Peyer's patch (tissue), 4 donors: ENCODE measurements around the gene UNC13D. TPM values are rescaled to one million over a fixed set of nuclear protein-coding genes. Genes with fewer than 3 reads are reported as not detected.
"Not testable (repeated sequence)": the region's sequence is repeated elsewhere in the genome, so short reads cannot be mapped to it uniquely, and the experiment has no call there.

Experiments used
- DNase-seq, 3 donors: peaks; one replicate each; pipeline ENCODE4 v3.0.0-alpha.2; 2017 to 2019
- H3K27ac ChIP-seq, 4 donors: fragments of 200-600 bp; sonication (generic); one replicate each; pipeline ENCODE4 v1.5.1; 2016 to 2019
- H3K27me3 ChIP-seq, 2 donors: fragments of 200-600 bp; sonication (generic); one replicate each; pipeline ENCODE4 v1.5.1; 2019
- H3K36me3 ChIP-seq, 3 donors: fragments of 200-600 bp; sonication (generic); one replicate each; pipeline ENCODE4 v1.5.1; 2016 to 2019
- H3K4me1 ChIP-seq, 4 donors: fragments of 200-600 bp; sonication (generic); one replicate each; pipeline ENCODE4 v1.5.1; 2016 to 2019
- H3K4me3 ChIP-seq, 4 donors: fragments of 200-600 bp; sonication (generic); 1 replicate in 3 of 4; 2 replicates in 1 of 4; pipeline ENCODE4 v1.5.1; 2016 to 2019; ENCODE audit warnings: mild to moderate bottlenecking in 1 of 4
- H3K9me3 ChIP-seq, 4 donors: fragments of 200-600 bp; sonication (generic); one replicate each; pipeline ENCODE4 v1.5.1; 2016 to 2019; ENCODE audit warnings: mild to moderate bottlenecking in 1 of 4
- CTCF ChIP-seq, 6 experiments: fragments of 450-650 bp in 4 of 6; fragments of 200-600 bp in 2 of 6; sonication (generic) in 1 of 6; IDR thresholded peaks; one replicate each; pipeline ENCODE4 v1.5.1; 2017 to 2019; ENCODE audit warnings: antibody characterized with exemption in 6 of 6, mild to moderate bottlenecking in 3 of 6, moderate library complexity in 1 of 6
- POLR2A ChIP-seq, 2 donors: fragments of 450-650 bp; IDR thresholded peaks; one replicate each; pipeline ENCODE4 v1.5.1; 2017; ENCODE audit warnings: antibody characterized with exemption in 2 of 2, mild to moderate bottlenecking in 2 of 2, moderate library complexity in 2 of 2
- total RNA-seq, 4 donors: library from RNA; depleted of rRNA; stranded (reverse); fragments of >200 nt; gene quantifications; one replicate each; pipeline ENCODE4 v1.1.0, GENCODE V29; 2016

Gene UNC13D
- total RNA-seq, 4 donors from 2014 or later: 8.4 to 45.4 (median 22.2) TPM

DNA sequence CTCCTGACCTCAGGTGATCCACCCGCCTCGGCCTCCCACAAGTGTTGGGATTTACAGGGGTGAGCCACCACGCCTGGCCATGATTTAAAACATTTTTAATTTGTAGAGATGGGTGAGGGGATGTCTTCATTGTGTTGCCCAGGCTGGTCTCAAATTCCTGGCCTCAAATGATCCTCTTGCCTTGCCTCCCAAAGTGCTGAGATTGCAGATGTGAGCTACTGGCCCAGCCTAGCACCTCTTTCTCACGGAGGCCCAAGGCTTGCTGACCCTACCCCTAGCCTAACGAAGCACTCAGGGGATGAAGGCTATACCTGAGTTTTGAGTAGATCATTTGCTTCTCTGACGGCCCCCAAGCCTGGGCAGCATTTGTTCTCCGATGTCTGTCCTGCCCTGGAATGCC is 33.0 kb downstream of the UNC13D start:
- Histone ChIP-seq H3K9me3 (no peaks in the 10 kb centered on the region), H3K27me3 (no peaks in the 10 kb centered on the region), H3K4me1 (no peaks in the 10 kb centered on the region), H3K27ac (no peak overlapping the region), H3K4me3 (no peak overlapping the region), H3K36me3 (peaks cover 0 to 58% (median 0%) of the 10 kb centered on the region in 3 donors)
- DNase-seq: no peak
- TF ChIP-seq POLR2A (IDR thresholded peaks at IDR 0.05) (no peak), CTCF (IDR thresholded peaks at IDR 0.05) (no peak)

DNA sequence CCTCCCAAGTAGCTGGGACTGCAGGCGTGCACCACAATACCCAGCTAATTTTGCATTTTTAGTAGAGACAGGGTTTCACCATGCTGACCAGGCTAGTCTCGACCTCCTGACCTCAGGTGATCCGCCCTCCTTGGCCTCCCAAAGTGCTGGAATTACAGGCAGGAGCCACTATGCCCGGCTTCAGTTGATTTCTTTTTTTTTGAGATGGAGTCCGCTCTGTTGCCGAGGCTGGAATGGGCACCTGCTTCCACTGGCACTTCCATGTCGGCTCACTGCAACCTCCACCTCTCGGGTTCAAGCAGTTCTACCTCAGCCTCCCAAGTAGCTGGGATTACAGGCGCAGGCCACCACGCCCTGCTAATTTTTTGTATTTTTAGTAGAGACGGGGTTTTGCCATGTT is 33.4 kb downstream of the UNC13D start:
- peaks cover 0 to 55% (median 0%) of the 10 kb centered on the region in 3 donors for H3K36me3 ChIP-seq
- not testable (repeated sequence) for H3K27me3 ChIP-seq, H3K27ac ChIP-seq, H3K9me3 ChIP-seq, H3K4me1 ChIP-seq, H3K4me3 ChIP-seq
- peak in 1 of 3 donors; percentile 14 for DNase-seq

GRCh38 chr17:75810216-75810615 is 34.0 kb downstream of the UNC13D start:
- H3K36me3 ChIP-seq: peaks cover 0 to 51% (median 0%) of the 10 kb centered on the region in 3 donors
- peak in 1 of 3 donors; percentile 53 for DNase-seq
- H3K4me3 ChIP-seq: no peak overlapping the region
- H3K9me3 ChIP-seq: no peaks in the 10 kb centered on the region
- H3K4me1 ChIP-seq: no peaks in the 10 kb centered on the region
- no peak for TF ChIP-seq POLR2A (IDR thresholded peaks at IDR 0.05)
- no peak for TF ChIP-seq CTCF (IDR thresholded peaks at IDR 0.05)
- H3K27me3 ChIP-seq: no peaks in the 10 kb centered on the region
- no peak overlapping the region for H3K27ac ChIP-seq

- Histone ChIP-seq H3K27ac (no peak overlapping the region), H3K27me3 (no peaks in the 10 kb centered on the region), H3K9me3 (no peaks in the 10 kb centered on the region), H3K36me3 (peaks cover 0 to 45% (median 0%) of the 10 kb centered on the region in 3 donors), H3K4me1 (no peaks in the 10 kb centered on the region), H3K4me3 (no peak overlapping the region)
- no peak for TF ChIP-seq POLR2A (IDR thresholded peaks at IDR 0.05)
- no peak for TF ChIP-seq CTCF (IDR thresholded peaks at IDR 0.05)
- peak in 1 of 3 donors; percentile 45 for DNase-seq
Observed at GRCh38 chr17:75809631-75810111, 34.5 kb downstream of the UNC13D start.

DNA sequence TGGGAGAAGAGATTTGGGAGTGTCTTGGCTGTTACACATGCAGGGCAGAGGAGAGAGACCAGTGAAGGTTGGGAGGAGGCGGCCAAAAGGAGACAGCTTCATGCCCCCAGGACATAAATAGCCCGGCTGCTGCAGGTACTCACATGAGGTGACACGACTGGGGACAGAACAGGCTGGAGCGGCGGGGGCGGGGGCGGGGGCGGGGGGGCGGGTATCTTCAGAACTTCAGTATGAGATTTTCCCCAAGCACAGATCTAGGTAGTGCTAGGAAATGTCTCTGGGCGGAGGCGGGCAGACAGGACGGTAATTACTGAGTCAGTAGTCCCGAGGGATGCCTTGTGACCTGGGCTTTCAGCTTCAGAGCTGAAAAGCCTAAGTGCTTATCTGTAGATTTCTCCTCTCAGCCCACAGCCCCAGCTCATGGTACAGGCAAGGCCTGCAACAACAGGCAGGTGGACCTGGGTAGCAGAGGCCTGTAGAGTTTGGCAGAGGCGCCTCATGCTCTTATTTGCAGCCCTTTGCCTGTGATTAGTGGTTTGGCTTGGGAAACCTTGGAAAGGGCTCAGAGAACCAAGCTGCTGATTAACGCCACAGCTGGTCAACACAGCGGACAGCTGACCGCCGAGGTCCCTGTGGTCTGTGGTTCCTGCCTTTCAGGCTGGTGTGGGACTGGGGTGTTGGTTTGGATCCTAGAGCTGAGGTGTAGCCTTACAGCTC is 35.1 kb downstream of the UNC13D start:
- H3K27ac ChIP-seq: peak overlapping the region in 1 of 4 donors; percentile 19
- peaks cover 0 to 42% (median 0%) of the 10 kb centered on the region in 3 donors for H3K36me3 ChIP-seq
- H3K4me1 ChIP-seq: no peaks in the 10 kb centered on the region
- H3K9me3 ChIP-seq: no peaks in the 10 kb centered on the region
- H3K27me3 ChIP-seq: no peaks in the 10 kb centered on the region
- peak in 1 of 3 donors; percentile 42 for DNase-seq
- no peak for TF ChIP-seq CTCF (IDR thresholded peaks at IDR 0.05)
- no peak for TF ChIP-seq POLR2A (IDR thresholded peaks at IDR 0.05)
- H3K4me3 ChIP-seq: no peak overlapping the region

DNA sequence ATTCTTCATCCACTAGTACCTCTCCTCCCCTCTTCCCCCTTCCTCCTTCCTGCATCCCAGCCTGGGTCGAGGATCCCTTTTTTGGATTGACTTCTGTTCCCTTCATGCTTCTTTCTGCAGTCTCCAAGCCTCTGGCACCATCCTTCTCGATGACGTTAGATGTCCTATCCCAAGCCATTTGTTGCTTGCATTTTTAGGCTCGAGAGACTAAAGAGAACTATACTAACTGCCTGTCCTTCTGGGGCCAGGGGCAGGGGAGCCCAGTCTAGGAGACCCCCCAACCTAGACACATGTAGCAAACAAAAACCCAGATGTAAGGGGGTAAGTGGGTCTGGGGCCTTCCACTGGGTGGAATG is 35.7 kb downstream of the UNC13D start:
- Histone ChIP-seq H3K27me3 (no peaks in the 10 kb centered on the region), H3K27ac (peak overlapping the region in 1 of 4 donors; percentile 19), H3K36me3 (peaks cover 0 to 38% (median 0%) of the 10 kb centered on the region in 3 donors), H3K9me3 (no peaks in the 10 kb centered on the region), H3K4me3 (no peak overlapping the region), H3K4me1 (no peaks in the 10 kb centered on the region)
- DNase-seq: peak in 1 of 3 donors; percentile 1
- TF ChIP-seq POLR2A (IDR thresholded peaks at IDR 0.05) (no peak), CTCF (IDR thresholded peaks at IDR 0.05) (no peak)
